ENCODE results near the gene DNA2.

DNA2 gene

GRCh38 chr10:68446179-68446578, 25.6 kb downstream of the DNA2 start:
- DNase-seq (ENCODE audit: low read depth): no peak
- TF ChIP-seq CTCF (conservative IDR thresholded peaks at IDR 0.05; ENCODE audit: low read depth, low read length): no peak
- H3K4me3 ChIP-seq (ENCODE audit: low read length): no peak overlapping the region

- DNase-seq (ENCODE audit: low read depth): no peak
- TF ChIP-seq CTCF (conservative IDR thresholded peaks at IDR 0.05; ENCODE audit: low read depth, low read length): no peak
- H3K4me3 ChIP-seq (ENCODE audit: low read length): no peak overlapping the region
Measured at GRCh38 chr10:68442971-68443370, 28.8 kb downstream of the DNA2 start.

GRCh38 chr10:68440898-68441297, 30.9 kb downstream of the DNA2 start:
- H3K4me3 ChIP-seq (ENCODE audit: low read length): no peak overlapping the region
- DNase-seq (ENCODE audit: low read depth): no peak
- no peak for TF ChIP-seq CTCF (conservative IDR thresholded peaks at IDR 0.05; ENCODE audit: low read depth, low read length)

- TF ChIP-seq CTCF (conservative IDR thresholded peaks at IDR 0.05; ENCODE audit: low read depth, low read length): no peak
- no peak for DNase-seq (ENCODE audit: low read depth)
- no peak overlapping the region for H3K4me3 ChIP-seq (ENCODE audit: low read length)
Measured at GRCh38 chr10:68435803-68436202, 36.0 kb downstream of the DNA2 start.

GRCh38 chr10:68434657-68435056, 37.1 kb downstream of the DNA2 start:
- TF ChIP-seq CTCF (conservative IDR thresholded peaks at IDR 0.05; ENCODE audit: low read depth, low read length): no peak
- H3K4me3 ChIP-seq (ENCODE audit: low read length): no peak overlapping the region
- no peak for DNase-seq (ENCODE audit: low read depth)

- H3K4me3 ChIP-seq (ENCODE audit: low read length): no peak overlapping the region
- no peak for DNase-seq (ENCODE audit: low read depth)
- no peak for TF ChIP-seq CTCF (conservative IDR thresholded peaks at IDR 0.05; ENCODE audit: low read depth, low read length)
Measured at GRCh38 chr10:68428396-68429104, 43.2 kb downstream of the DNA2 start.

GRCh38 chr10:68424454-68425014, 47.2 kb downstream of the DNA2 start:
- no peak overlapping the region for H3K4me3 ChIP-seq (ENCODE audit: low read length)
- no peak for TF ChIP-seq CTCF (conservative IDR thresholded peaks at IDR 0.05; ENCODE audit: low read depth, low read length)
- no peak for DNase-seq (ENCODE audit: low read depth)
